ENCODE results near the gene PDE8A.

PDE8A gene, protein sequence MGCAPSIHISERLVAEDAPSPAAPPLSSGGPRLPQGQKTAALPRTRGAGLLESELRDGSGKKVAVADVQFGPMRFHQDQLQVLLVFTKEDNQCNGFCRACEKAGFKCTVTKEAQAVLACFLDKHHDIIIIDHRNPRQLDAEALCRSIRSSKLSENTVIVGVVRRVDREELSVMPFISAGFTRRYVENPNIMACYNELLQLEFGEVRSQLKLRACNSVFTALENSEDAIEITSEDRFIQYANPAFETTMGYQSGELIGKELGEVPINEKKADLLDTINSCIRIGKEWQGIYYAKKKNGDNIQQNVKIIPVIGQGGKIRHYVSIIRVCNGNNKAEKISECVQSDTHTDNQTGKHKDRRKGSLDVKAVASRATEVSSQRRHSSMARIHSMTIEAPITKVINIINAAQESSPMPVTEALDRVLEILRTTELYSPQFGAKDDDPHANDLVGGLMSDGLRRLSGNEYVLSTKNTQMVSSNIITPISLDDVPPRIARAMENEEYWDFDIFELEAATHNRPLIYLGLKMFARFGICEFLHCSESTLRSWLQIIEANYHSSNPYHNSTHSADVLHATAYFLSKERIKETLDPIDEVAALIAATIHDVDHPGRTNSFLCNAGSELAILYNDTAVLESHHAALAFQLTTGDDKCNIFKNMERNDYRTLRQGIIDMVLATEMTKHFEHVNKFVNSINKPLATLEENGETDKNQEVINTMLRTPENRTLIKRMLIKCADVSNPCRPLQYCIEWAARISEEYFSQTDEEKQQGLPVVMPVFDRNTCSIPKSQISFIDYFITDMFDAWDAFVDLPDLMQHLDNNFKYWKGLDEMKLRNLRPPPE

DNA sequence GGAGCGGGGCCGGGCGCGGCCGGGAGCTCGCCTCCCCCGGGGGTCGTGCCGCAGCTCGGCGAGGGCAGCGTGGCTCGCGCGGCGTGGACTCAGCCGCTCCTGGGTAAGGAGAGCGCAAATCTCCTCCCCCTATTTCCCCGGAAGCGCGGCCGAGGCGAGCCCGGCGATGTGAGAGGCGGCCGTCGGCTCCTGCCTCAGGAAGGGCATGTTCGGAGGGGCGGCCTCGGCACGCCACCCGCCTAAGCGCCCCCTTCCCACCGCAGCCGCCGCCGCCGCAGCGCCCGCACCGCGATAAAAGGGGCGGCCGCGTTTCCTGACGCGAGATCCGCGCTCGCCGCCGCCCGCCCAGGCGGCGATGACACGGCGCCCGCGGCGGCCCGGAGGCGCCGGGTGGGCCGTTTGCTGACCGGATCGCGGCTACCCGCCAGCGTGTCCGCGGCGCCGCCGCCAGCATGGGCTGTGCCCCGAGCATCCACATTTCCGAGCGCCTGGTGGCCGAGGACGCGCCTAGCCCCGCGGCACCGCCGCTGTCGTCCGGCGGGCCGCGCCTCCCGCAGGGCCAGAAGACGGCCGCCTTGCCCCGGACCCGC is at the start of gene PDE8A:
Gene PDE8A (plus strand): TSS at position 146 of the 590 bp plus-strand sequence. CDS start 307 bp downstream, at position 453.
- DNase-seq (ENCODE audit: low spot score): peak; percentile 78

DNA sequence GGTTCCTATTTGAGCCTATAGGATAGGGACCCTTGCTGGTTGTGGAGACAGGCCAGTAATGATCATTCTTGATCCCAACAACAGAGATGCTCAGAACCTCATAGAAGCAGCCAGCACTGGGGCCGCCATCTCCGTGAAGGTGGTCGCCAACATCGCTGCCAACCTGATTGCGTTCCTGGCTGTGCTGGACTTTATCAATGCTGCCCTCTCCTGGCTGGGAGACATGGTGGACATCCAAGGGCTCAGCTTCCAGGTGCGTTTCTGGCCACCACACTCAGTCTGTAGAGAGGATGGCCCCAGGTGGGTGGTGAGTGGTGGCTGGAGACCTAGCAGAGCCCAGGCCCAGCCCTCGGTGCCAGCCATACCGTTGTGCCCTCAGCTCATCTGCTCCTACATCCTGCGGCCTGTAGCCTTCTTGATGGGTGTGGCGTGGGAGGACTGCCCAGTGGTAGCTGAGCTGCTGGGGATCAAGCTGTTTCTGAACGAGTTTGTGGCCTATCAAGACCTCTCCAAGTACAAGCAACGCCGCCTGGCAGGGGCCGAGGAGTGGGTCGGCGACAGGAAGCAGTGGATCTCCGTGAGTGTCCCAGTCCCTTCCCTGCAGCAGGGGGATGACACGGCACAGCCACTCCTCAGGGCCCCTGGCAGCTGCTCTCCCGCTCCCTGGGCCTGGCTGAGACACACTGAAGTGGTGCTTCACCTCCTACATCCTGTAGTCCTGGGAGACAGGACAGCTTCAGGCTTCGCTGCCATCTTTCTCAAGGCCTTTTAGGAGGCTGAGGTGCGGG is 46.5 kb upstream of the PDE8A start:
- DNase-seq (ENCODE audit: low spot score): no peak

DNA sequence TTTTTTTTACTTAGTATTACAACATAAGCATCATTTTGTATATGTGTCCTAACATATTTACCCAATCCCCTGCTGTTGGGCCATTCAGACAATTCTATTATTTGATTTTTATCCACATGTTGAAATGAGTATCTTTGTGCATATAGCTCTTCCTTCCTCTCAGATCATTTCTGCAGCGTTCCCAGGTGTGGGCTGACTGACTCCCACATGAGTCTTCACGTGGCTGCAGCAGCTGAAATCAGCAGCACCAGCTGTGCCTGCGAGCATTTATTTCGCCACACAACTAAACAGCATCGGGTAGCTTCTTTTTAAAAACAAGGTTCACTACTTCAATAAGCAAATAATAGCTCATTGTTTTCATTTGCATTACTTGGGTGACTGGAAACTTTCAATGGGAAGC is 44.5 kb upstream of the PDE8A start:
- DNase-seq (ENCODE audit: low spot score): no peak

DNA sequence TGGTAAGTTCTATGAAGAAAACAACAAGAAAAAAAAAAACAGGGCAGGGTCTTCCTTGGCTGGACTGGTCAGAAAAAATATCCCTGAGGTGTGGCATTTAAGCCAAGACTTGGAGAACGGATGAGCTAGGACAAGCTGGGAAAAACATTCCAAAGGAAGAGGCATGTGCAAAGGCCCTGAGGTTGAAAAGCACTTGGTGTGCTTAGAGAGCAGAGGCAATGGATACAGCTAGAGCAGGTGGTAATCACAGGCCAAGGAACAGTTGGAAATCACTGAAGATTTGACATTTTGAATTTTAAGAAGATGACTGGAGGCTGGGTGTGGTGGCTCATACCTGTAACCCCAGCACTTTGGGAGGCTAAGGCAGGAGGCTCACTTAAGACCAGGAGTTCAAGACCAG is 42.9 kb upstream of the PDE8A start:
- DNase-seq (ENCODE audit: low spot score): no peak

DNA sequence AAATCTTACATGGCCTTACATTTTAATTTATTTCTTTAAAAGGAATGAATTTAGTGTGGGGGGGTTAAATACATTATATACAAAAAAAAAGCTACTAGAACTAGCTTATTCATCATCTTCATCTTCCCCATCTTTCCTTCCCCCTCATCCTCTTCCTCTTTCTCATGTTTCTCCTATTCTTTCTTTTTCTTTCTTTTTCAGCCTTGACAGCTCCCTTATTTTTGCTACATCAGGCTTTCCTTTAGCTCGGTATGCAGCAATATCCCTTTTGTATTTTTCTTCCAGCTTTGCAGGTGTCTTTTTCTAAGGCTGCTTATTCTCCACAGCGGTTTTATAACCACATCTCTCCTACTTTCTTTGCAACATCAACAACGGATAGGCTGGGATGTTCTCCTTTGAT is 41.3 kb upstream of the PDE8A start:
- no peak for DNase-seq (ENCODE audit: low spot score)

DNA sequence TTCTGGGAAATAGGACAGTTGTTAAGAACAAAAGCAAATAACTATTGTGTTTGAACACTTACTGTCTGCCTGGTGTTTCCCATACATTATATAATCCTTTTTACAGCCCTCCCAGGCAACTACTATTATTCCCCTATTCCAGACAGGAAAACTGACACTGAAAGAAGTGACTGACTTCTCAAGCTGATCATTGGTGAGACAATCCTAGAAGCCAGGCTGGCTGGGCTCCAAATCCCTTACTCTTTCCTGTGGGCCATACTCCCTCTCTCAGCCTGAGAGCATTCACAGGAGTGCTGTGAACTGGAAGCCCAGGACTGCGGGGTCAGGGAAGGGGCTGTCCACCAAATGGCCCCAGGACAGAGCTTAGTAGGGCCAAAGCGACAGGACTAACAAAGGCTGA is 39.2 kb upstream of the PDE8A start:
- no peak for DNase-seq (ENCODE audit: low spot score)

DNA sequence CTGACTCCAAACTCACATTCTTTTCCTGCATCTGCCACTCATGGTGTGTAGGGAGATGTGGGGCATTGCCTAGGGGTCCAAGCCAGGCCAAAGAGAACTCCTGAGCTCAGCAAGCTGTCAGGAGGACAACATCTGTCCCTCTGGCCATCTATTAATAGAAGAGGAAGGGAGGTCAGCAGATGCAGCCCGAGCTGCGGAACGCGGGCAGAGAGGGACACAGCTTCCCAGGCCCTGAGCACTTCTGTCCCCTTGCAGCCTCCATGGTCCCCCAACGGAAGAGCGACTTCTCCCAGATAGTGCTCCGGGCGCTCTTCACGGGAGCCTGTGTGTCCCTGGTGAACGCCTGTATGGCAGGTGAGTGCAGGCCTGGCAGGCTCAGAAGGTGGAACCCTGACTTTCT is 37.3 kb upstream of the PDE8A start:
- no peak for DNase-seq (ENCODE audit: low spot score)

DNA sequence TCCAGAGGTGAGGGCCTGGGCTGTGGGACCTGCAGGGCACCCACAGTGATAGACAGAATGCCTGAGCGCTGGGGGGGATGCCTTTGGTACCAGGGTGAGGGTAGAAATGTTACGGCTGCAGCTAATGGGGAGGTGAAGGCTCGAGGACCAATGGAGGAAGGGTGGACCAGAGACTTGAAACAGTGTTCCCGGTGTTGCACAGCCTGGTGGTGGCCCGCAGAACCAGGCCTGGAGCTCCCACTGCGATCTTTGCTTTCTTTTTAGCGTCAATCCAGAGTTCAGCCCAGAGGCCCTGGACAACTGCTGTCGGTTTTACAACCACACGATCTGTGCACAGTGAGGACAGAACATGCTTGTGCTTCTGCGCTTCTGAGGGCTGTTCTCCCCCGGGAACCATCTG is 36.8 kb upstream of the PDE8A start:
- DNase-seq (ENCODE audit: low spot score): no peak

DNA sequence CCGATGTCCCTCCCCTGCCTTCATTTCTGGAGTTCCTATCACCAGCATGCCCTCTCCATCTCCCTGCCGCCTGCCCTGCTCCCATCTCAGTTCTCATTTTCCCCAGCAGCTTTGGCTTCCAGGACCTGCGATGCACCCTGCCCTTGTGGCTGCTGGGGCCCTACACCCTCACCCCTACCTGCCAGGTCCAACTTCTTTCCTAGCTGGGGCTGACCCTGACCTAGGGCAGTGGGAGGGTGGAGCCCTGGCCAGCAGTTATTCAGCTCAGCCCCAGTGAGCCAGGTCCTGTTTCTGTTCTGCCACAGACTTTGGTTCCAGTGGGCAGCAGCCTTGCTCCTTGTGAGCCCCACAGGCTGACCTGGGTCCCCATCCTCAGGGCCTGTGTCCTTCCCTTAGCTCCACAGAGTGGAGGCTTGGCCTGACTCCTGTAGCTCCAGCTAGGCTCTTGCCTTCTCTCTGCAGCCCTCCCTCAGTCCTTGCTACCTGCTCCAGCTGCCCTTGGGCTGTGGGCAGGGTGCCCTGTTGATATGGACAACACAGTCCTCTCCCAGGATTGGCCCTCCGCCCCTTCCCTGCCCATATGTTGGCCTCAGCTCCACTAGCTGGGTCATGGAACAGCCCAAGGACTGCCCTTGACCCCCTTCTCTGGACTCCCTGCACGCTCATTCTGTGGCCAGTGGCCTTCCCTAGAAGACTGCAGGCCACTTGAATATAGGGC is 34.7 kb upstream of the PDE8A start:
- no peak for DNase-seq (ENCODE audit: low spot score)

DNA sequence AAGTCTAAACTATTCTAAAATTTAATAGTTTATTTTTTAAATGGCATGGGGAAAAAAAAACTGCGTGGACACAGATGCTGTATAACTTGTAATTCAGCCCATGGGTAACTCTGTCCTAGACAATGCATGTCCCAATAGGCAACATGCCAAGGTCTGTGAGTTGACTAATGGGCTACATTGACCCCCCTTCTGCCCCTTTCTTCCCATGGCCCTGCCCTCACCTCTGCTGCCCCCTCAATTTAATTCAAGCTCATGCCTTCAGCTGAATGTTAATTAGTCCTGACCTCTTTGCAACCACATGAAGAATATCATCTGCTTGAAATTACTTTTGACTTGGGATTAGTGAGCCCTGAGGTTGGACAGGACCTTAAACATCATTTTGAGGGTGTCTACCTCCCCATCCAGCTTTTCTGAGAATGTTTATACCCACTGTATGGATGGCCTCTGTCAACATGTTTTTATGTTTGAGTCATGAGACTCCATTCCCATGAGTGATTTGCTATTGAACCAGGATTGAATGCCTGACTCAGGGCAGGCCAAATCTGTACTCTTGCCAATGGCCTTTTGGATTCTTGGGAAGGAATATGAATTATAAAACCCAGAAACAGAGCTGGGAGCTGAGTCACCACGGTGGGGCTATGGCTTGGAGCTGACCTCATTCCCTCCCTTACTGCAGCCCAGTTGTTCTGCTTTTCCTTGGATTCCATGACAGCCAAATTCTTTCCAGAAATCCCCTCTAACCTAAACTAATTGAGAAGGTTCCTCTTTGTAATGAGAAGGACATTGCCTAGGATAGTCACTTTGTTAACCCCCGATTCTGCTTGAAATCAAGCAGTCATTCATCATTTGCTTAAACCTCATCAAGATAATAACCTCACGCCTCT is 33.5 kb upstream of the PDE8A start:
- peak; percentile 93 for DNase-seq (ENCODE audit: low spot score)

DNA sequence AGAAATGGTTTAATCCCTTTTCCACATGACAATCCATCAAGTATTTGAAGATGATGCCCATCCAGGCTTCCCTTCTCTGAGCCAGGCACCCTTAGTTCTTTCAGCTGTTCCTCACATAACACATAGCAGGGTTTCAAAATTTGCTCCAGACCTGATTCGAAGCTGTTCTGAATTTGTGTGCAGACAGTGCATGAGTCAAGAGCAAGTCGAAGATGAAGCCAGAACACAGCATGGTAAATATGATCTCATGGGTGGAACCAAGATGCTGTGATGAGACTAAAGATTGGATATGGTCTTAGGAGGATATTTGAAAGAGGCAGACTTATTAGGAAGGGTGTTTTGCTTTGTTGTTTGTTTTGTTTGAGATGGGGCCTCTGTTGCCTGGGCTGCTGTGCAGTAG is 32.6 kb upstream of the PDE8A start:
- DNase-seq (ENCODE audit: low spot score): peak; percentile 71

DNA sequence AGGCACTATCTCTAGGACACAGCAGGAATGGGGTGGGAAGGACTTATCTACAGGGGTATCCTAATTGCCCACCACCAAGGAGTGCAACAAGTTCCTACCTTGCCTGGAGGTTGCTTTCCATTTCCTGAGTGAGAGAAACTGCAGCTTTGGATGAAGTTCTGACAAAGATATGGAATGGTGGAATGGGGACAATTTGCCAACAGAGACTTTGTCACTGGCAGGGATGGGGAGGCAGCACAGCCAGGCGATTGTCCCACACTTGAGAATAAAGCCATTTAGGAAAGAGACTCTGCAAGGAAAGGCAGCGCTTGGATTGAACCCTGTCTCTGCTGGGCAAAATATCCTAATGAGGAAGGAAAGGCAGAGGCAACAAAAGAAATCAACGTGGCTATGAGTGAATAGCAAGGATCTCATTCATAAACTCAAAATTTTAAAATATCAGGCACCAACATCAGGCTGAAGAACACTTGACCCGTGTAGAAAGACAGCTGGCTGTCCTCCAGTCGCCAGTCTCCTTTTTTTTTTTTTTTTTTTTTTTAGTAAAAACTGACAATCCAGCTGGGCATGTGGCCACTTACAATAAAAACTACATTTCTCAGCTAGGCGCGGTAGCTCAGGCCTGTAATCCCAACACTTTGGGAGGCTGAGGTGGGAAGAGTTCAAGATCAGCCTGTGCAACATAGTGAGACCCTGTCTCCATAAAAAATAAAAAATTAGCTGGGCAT is 31.6 kb upstream of the PDE8A start:
- DNase-seq (ENCODE audit: low spot score): peak; percentile 39

DNA sequence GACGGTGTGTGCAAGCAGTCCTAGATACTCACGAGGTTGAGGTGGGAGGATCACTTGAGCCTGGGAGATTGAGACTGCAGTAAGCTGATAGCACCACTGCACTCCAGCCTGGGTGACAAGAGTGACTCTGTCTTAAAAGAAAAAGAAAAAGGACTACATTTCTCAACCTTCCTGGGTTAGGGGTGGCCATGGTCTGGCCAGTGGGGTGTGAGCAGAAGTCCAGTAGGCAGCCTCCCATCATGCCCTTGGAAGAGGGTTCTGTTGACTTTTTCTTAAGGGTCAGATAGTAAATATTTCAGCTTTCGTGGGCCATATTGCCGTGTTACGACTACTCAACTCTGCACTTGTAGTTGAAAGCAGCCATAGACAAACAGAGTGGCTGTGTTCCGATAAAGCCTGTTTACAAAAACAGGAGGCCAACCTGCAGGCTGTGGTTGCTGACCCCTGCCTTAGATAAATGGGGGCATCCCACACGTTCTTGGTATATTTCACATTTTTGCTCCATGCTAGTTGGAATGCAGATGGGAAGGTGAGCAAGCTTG is 31.0 kb upstream of the PDE8A start:
- no peak for DNase-seq (ENCODE audit: low spot score)

DNA sequence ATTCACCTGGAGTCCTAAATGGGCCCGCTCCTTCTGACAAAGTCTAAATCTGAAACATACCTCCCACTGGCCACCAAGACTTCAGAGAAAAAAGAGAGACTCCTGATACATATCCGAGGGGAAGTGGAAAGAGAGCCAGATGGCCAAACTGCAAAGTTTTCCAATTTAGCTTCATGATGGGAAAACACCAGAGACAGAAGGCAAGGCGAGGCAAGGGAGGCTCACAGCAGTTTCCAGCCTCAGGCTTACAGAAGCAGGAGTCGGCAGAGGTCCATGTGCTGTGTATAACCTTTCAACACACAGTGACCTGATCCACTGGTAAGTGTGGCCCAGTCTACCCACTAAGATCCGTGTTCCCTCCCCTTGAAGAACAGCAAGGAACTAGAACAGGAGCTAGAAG is 29.9 kb upstream of the PDE8A start:
- DNase-seq (ENCODE audit: low spot score): no peak

DNA sequence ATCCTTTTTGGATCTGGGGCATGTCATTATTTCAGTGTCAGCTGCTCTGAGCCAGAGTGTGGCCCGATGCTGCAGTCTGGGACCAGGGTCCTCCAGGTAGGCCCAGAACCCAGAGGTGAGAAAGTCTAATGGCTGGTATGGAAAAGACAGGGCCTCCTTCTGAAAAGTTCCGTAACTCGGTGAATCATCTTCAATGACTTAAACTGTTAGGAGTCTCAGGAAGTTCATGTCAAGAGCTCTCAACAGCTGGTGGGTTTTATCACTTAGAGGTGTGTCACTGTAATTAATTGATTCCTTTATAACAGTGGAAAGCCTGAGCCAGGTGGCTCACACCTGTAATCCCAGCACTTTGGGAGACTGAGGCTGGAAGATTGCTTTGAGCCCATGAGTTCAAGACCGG is 28.5 kb upstream of the PDE8A start:
- DNase-seq (ENCODE audit: low spot score): no peak

DNA sequence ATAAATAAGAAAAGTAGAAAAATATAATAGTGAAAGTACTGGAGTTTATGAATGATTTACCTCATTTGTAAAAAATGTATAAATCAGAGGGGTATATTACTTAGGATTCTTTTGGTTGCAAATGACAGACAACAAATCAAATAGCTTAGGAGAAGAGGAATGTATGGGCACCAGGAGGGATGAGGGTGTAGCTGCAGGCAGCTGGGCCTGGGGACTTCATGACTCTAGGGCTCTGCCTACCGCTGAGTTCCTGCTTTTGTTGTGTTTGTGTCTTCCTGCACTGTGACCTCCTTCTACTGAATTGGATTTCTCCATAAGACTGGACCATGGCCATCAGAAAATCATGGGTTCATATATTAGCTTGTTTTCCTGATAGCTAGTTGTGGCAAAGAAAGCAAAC is 27.9 kb upstream of the PDE8A start:
- no peak for DNase-seq (ENCODE audit: low spot score)

DNA sequence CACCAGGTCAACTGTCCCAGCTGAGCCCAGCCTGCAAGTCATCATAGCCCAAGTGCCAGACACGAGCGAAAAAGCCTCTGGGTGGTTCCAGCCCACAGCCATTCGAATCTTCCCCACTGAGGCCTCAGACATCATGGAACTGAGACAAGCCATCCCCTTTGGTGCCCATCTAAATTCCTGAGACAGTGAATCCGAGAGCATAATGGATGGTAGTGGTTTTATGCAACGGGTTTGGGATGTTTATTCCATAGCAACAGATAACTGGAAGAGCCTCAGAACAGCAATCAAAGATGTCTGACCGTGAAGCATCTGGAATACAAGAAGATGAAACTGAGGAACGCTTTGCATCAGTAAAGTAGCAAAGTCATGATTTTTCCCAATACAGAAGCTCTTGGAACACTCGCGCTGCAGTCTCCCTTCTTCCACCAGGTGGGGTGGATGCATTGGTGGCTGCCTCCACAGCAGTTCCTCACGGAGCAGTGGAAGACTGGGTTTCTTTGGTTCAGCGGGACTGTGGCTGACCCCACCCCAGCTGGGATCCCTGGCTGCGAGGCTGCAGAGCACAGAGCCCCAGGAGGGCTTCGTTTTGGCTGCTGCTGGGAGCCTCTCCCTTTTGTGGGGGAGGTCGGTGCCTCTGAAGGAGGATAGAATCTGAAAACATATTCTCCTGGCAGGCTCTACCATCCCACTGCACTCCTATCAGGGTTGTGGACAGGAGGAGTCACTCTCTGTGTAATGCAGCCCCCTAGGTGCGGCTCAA is 26.4 kb upstream of the PDE8A start:
- peak; percentile 85 for DNase-seq (ENCODE audit: low spot score)

DNA sequence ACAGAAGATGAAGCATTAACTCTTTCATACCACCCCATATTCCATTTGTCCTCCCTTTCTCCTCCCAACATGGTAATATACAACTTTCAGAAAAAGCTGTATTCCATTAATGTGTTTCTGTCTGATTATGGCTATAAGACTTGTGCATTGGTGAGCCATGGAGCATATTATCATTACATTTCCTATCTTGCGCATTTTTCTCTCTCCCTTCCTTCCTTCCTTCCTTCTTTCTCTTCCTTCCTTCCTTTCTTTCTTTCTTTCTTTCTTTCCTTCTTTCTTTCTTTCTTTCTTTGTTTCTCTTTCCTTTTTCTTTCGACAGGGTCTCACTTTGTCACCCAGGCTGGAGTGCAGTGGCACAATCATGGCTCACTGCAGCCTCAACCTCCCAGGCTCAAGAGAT is 25.5 kb upstream of the PDE8A start:
- no peak for DNase-seq (ENCODE audit: low spot score)
